ENCODE measurements around the gene MORC3.
A peak's percentile ranks its signal among the peaks of the same experiment; 100 is the strongest.
"Not testable (repeated sequence)": the region's sequence is repeated elsewhere in the genome, so short reads cannot be mapped to it uniquely, and the experiment has no call there.

The MORC3 gene

GRCh38 chr21:36313446-36313845 lies 6.6 kb upstream of the MORC3 start:
- not testable (repeated sequence) for H3K4me1 Mint-ChIP-seq (ENCODE audit: low read depth in 2 of 2); H3K9me3 Mint-ChIP-seq; H3K27me3 Mint-ChIP-seq; H3K27ac Mint-ChIP-seq; H3K36me3 Mint-ChIP-seq (ENCODE audit: insufficient read depth); ATAC-seq (replicated peaks); DNase-seq; H3K4me3 Mint-ChIP-seq

GRCh38 chr21:36316045-36316444 lies 4.0 kb upstream of the MORC3 start:
- H3K9me3 Mint-ChIP-seq; H3K4me3 Mint-ChIP-seq; ATAC-seq (replicated peaks); H3K4me1 Mint-ChIP-seq (ENCODE audit: low read depth in 2 of 2); H3K27me3 Mint-ChIP-seq; DNase-seq; H3K27ac Mint-ChIP-seq: not testable (repeated sequence)
- H3K36me3 Mint-ChIP-seq (ENCODE audit: insufficient read depth) = peaks cover 15% of the 10 kb centered on the region

GRCh38 chr21:36316872-36317484 lies 3.0 kb upstream of the MORC3 start:
- Mint-ChIP-seq H3K36me3 (ENCODE audit: insufficient read depth) (peaks cover 19% of the 10 kb centered on the region), H3K4me3 (no peak overlapping the region), H3K9me3 (no peaks in the 10 kb centered on the region), H3K27me3 (no peaks in the 10 kb centered on the region), H3K27ac (no peak overlapping the region), H3K4me1 (ENCODE audit: low read depth in 2 of 2) (peaks cover 11 to 15% of the 10 kb centered on the region in 2 donors)
- DNase-seq (no peak), ATAC-seq (replicated peaks) (no peak)

GRCh38 chr21:36319406-36319766 lies 611 bp upstream of the MORC3 start:
- not testable (repeated sequence) for ATAC-seq (replicated peaks); DNase-seq; H3K9me3 Mint-ChIP-seq; H3K27me3 Mint-ChIP-seq
- Mint-ChIP-seq H3K4me3 (peak overlapping the region; percentile 94 to 96), H3K27ac (peak overlapping the region; percentile 97), H3K4me1 (ENCODE audit: low read depth in 2 of 2) (peaks cover 28 to 33% of the 10 kb centered on the region in 2 donors), H3K36me3 (ENCODE audit: insufficient read depth) (peaks cover 28% of the 10 kb centered on the region)

- Mint-ChIP-seq H3K36me3 (ENCODE audit: insufficient read depth) (peaks cover 39% of the 10 kb centered on the region), H3K27me3 (no peaks in the 10 kb centered on the region), H3K9me3 (no peaks in the 10 kb centered on the region), H3K4me3 (peak overlapping the region; percentile 94 to 96), H3K4me1 (ENCODE audit: low read depth in 2 of 2) (peaks cover 28 to 45% of the 10 kb centered on the region in 2 donors), H3K27ac (peak overlapping the region; percentile 97)
- ATAC-seq (replicated peaks) (peak; percentile 63), DNase-seq (peak in 1 of 3 experiments; percentile 5)
Observed at GRCh38 chr21:36320421-36321324, 676 bp downstream of the MORC3 start.

GRCh38 chr21:36321325-36322082 lies 1.5 kb downstream of the MORC3 start:
- Mint-ChIP-seq H3K27ac (peak overlapping the region; percentile 97), H3K36me3 (ENCODE audit: insufficient read depth) (peaks cover 43% of the 10 kb centered on the region), H3K27me3 (no peaks in the 10 kb centered on the region), H3K4me3 (peak overlapping the region; percentile 94 to 96), H3K9me3 (no peaks in the 10 kb centered on the region), H3K4me1 (ENCODE audit: low read depth in 2 of 2) (peaks cover 28 to 46% of the 10 kb centered on the region in 2 donors)
- DNase-seq (no peak), ATAC-seq (replicated peaks) (no peak)

- H3K9me3 Mint-ChIP-seq = no peaks in the 10 kb centered on the region
- peaks cover 44% of the 10 kb centered on the region for H3K36me3 Mint-ChIP-seq (ENCODE audit: insufficient read depth)
- ATAC-seq (replicated peaks) (no peak), DNase-seq (no peak)
- peak overlapping the region; percentile 94 to 96 for H3K4me3 Mint-ChIP-seq
- no peaks in the 10 kb centered on the region for H3K27me3 Mint-ChIP-seq
- peaks cover 28 to 46% of the 10 kb centered on the region in 2 donors for H3K4me1 Mint-ChIP-seq (ENCODE audit: low read depth in 2 of 2)
- peak overlapping the region; percentile 97 for H3K27ac Mint-ChIP-seq
Observed at GRCh38 chr21:36322083-36322424, 2.1 kb downstream of the MORC3 start.

- ATAC-seq (replicated peaks) = no peak
- Mint-ChIP-seq H3K4me3 (peak overlapping the region; percentile 53 to 94), H3K9me3 (no peaks in the 10 kb centered on the region), H3K27ac (peak overlapping the region in 1 of 2 donors; percentile 97), H3K27me3 (no peaks in the 10 kb centered on the region), H3K36me3 (ENCODE audit: insufficient read depth) (peaks cover 46% of the 10 kb centered on the region), H3K4me1 (ENCODE audit: low read depth in 2 of 2) (peaks cover 31 to 46% of the 10 kb centered on the region in 2 donors)
- no peak for DNase-seq
Observed at GRCh38 chr21:36323032-36323431, 3.0 kb downstream of the MORC3 start.

- no peak overlapping the region for H3K4me3 Mint-ChIP-seq
- H3K27ac Mint-ChIP-seq = no peak overlapping the region
- no peaks in the 10 kb centered on the region for H3K27me3 Mint-ChIP-seq
Observed at GRCh38 chr21:36325373-36326010, 5.5 kb downstream of the MORC3 start.

GRCh38 chr21:36330904-36331303 lies 10.9 kb downstream of the MORC3 start:
- peaks cover 33 to 34% of the 10 kb centered on the region in 2 donors for H3K4me1 Mint-ChIP-seq (ENCODE audit: low read depth in 2 of 2)
- ATAC-seq (replicated peaks) (peak; percentile 94), DNase-seq (peak; percentile 36 to 49 (median 42))
- peak overlapping the region in 1 of 2 donors; percentile 34 for H3K4me3 Mint-ChIP-seq
- H3K36me3 Mint-ChIP-seq (ENCODE audit: insufficient read depth) = peaks cover 48% of the 10 kb centered on the region
- H3K27me3 Mint-ChIP-seq = no peaks in the 10 kb centered on the region
- H3K27ac Mint-ChIP-seq = peak overlapping the region; percentile 20 to 63
- H3K9me3 Mint-ChIP-seq = no peaks in the 10 kb centered on the region

More at GRCh38 chr21:36325373-36326010, 5.5 kb downstream of the MORC3 start:
- Mint-ChIP-seq H3K4me1 (ENCODE audit: low read depth in 2 of 2) (peaks cover 38 to 49% of the 10 kb centered on the region in 2 donors), H3K9me3 (no peaks in the 10 kb centered on the region), H3K36me3 (ENCODE audit: insufficient read depth) (peaks cover 40% of the 10 kb centered on the region)
- ATAC-seq (replicated peaks) = no peak
- no peak for DNase-seq

GRCh38 chr21:36337099-36337509 lies 17.1 kb downstream of the MORC3 start:
- Mint-ChIP-seq H3K27me3 (no peaks in the 10 kb centered on the region), H3K4me1 (ENCODE audit: low read depth in 2 of 2) (peaks cover 14 to 23% of the 10 kb centered on the region in 2 donors), H3K9me3 (no peaks in the 10 kb centered on the region), H3K4me3 (no peak overlapping the region), H3K36me3 (ENCODE audit: insufficient read depth) (peaks cover 90% of the 10 kb centered on the region), H3K27ac (no peak overlapping the region)
- ATAC-seq (replicated peaks) (no peak), DNase-seq (no peak)

- H3K27me3 Mint-ChIP-seq = no peaks in the 10 kb centered on the region
Observed at GRCh38 chr21:36338975-36339374, 19.0 kb downstream of the MORC3 start.

GRCh38 chr21:36342581-36342980 lies 22.6 kb downstream of the MORC3 start:
- not testable (repeated sequence) for H3K27me3 Mint-ChIP-seq; H3K4me3 Mint-ChIP-seq; H3K9me3 Mint-ChIP-seq; H3K27ac Mint-ChIP-seq; DNase-seq; ATAC-seq (replicated peaks); H3K4me1 Mint-ChIP-seq (ENCODE audit: low read depth in 2 of 2)
- peaks cover 94% of the 10 kb centered on the region for H3K36me3 Mint-ChIP-seq (ENCODE audit: insufficient read depth)

More at GRCh38 chr21:36338975-36339374, 19.0 kb downstream of the MORC3 start:
- DNase-seq = no peak
- no peak overlapping the region for H3K27ac Mint-ChIP-seq
- H3K36me3 Mint-ChIP-seq (ENCODE audit: insufficient read depth) = peaks cover 98% of the 10 kb centered on the region
- no peaks in the 10 kb centered on the region for H3K9me3 Mint-ChIP-seq
- no peak overlapping the region for H3K4me3 Mint-ChIP-seq
- no peak for ATAC-seq (replicated peaks)
- peaks cover 9 to 16% of the 10 kb centered on the region in 2 donors for H3K4me1 Mint-ChIP-seq (ENCODE audit: low read depth in 2 of 2)
